ENCODE results near the gene EIF6. TPM values are rescaled to one million over a fixed set of nuclear protein-coding genes. Genes with fewer than 3 reads are reported as not detected.
A peak's percentile ranks its signal among the peaks of the same experiment; 100 is the strongest.

The EIF6 gene
- polyA plus RNA-seq, 4 donors, result 140 to 182 (median 148) TPM

DNA sequence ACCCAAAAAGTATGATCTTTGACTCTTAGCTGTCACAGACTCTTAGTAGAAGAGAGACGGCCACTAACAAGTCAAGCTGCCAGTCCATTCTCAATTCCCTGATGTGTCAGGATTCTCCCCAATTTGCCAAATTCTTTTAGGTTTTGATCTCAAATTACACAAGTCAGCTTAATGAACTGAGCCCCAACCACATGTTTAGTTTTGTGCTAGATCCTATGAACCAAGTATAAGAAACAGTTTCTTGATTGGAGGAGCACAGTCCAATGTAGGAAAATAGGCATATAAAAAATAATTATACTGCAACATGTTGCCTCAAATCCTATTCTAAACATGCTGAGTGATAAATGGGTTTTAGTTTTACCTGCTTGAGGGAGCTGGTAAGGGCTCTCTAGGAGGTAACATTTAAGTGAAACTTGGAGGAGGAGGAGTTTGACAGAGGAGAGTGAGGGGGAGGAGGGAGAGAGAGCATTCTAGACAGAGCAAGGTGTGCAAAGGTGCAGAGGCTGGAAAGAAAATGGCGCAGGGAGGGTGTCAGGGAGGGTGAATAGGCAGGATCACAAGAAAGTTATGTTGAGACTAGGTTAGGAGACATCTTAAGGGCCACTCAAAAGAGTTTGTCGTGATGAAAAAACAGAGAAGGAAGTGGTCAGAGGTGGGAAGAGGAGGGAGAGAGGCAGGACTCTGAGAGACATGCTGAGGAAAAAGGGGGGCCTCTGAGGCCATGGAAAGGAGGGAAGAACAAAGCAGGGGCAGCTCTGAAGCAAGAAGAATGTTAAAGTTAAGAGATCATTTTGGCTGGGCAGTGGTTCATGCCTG lies 30.5 kb upstream of the EIF6 start:
- DNase-seq (ENCODE audit: low read depth in 4 of 4, low spot score in 2 of 4), result no peak

- DNase-seq (ENCODE audit: low read depth in 4 of 4, low spot score in 2 of 4), result no peak
Observed at GRCh38 chr20:35312318-35312717, 27.7 kb upstream of the EIF6 start.

GRCh38 chr20:35311822-35312221 lies 27.2 kb upstream of the EIF6 start:
- no peak for DNase-seq (ENCODE audit: low read depth in 4 of 4, low spot score in 2 of 4)

DNA sequence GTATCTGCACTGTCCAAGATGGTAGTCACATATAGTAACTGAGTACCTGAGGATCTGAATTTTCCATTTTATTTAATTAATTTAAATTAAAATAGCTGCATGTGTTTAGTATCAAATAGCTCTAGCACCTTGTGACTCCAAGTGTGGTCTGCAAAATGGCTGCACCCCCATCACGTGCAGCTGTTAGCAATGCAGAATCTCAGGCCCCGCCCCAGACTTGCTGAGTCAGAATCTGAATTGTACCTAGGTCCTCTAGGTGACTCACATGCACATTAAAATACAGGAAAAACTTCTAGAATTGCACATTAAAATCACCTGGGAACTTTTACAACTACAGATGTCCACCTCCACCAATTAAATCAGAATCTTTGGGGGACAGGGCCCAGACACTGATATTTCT lies 26.8 kb upstream of the EIF6 start:
- DNase-seq (ENCODE audit: low read depth in 4 of 4, low spot score in 2 of 4), result no peak

DNA sequence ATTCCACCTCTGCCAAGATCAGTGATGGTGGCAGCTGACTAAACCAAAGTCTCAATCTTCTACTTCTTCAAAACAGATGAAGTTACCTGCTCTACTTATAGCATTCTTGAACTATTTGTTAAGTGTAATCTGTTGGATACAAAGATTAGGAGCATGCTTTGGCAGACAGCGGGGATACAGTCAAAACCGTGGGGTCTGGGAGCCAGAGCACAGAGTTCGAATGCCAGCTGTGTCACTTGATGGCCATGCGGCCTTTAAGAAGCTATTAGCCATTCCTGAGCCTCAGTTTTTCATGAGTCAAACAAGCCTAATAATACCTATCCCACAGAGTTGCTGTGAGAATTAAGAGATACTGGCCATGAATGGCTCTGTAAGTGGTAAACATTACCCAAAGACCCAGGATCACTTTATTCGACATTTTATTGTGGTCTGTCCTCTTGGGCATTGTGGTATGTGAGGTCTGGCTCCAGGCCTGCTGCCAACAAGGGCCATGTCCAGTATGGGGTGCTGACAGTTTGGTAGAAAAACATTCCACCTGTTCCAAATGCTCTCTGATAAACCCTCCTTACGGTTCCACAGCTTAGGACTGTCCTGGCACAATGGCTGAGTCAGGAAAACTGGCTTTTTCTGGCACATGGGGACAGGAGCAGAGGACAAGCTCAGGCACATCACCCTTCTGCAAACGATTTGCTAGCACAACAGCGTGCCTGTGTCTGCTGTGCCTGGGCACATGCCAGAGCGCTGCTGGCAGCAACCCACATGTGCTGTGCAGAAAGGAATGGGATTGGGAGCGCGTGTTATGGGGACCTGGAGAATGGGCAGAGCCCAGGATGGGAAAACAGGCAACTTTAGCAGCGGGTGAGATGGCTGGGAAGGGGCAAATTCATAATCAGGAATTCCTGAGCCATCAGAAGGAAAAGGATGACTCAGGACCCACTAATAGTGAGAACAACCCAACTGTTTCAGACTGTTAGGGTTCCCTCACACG lies 23.4 kb upstream of the EIF6 start:
- no peak for DNase-seq (ENCODE audit: low read depth in 4 of 4, low spot score in 2 of 4)

DNA sequence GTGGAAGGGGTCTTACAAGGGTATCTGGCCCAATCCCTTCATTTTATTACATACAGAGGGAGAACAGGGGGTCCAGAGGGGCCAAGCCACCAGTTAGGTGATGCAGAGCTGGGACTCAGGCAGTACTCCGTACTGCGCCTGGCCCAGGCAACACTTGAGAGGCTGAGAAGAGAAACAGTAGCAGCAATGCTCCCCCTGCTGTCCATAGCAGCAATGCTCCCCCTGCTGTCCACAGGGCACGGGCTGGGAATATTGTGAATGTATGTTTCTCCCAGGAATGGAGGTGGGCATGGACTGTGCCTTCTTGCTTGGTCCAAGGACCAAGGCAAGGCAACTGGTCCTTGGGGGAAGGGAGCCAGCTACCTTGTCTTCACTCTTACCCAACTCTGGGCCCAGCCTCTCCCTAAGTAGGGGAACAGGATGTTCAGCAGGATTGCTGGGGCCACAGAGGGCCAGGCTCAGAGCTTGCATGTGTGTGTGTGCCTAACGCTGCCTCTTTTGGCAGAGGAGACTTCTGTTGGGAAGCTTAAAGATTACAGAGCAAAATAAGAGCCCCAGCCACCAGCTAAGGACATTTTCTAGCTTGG lies 22.5 kb upstream of the EIF6 start:
- DNase-seq (ENCODE audit: low read depth in 4 of 4, low spot score in 2 of 4), result no peak

DNA sequence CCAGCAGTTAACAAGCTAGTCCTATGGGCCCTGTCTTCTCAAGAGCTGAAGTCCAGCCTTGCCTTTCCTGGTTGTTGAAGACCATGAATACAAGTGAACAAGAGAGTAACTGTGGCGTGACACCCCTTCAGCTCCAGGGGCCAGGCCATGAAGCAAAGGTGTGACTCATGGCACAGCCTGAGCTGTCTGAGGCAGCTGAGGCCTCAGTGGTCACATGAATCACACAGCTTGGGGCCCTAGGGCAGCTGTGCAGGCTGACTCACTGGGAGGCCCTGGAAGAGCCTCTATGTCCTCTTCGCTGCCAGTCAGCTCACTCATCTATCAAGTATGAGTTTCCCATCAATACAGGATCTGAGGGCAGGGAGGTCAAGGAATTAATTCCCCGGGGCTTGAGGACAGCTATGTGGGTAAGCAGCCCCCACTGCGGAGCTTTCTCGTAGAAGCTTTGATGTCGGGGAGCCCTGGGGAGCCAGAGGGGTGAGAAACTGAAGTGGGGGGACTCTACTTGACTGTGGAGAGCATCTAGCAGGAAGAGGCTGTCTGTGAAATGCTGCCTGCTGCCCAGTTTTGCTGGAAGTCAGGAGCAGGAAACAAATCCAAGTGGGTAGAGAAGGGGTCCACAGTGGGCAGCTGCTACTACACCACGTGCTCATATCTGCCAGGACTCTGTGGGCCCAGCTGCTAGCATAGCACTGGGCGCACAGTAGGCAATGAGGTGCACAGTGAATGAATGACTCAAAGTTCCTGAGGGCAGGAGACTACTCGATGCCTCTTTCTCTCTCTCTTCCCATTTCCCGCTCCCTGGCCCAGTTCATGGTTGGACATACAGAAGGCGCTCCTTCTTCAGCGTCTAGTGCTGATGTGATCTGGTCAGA lies 21.3 kb upstream of the EIF6 start:
- no peak for DNase-seq (ENCODE audit: low read depth in 4 of 4, low spot score in 2 of 4)

- no peak for DNase-seq (ENCODE audit: low read depth in 4 of 4, low spot score in 2 of 4)
Observed at GRCh38 chr20:35304956-35305355, 20.4 kb upstream of the EIF6 start.

GRCh38 chr20:35303735-35304491 lies 19.3 kb upstream of the EIF6 start:
- DNase-seq (ENCODE audit: low read depth in 4 of 4, low spot score in 2 of 4), result peak in 2 of 4 donors; percentile 65 to 78

- no peak for DNase-seq (ENCODE audit: low read depth in 4 of 4, low spot score in 2 of 4)
Observed at GRCh38 chr20:35303382-35303734, 18.8 kb upstream of the EIF6 start.

- DNase-seq (ENCODE audit: low read depth in 4 of 4, low spot score in 2 of 4), result no peak
Observed at GRCh38 chr20:35302421-35303335, 18.1 kb upstream of the EIF6 start.

DNA sequence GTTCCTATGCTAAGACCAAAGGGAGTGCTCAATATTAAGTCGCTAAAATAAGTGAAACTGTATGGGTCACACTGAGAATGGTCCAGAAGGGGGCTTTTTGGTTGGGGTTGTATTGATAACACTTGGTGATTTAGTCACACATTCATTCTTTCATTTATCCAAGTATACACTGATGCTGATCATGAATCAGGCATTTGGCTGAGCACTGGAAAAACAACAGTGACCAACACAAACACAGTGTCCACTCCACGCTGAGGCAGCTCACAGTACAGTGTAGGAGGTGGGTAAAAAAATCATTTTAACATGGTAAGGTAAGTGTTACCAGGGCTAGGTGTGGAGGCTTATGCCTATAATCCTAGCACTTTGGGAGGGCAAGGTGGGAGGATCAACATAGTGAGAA lies 16.9 kb upstream of the EIF6 start:
- no peak for DNase-seq (ENCODE audit: low read depth in 4 of 4, low spot score in 2 of 4)

DNA sequence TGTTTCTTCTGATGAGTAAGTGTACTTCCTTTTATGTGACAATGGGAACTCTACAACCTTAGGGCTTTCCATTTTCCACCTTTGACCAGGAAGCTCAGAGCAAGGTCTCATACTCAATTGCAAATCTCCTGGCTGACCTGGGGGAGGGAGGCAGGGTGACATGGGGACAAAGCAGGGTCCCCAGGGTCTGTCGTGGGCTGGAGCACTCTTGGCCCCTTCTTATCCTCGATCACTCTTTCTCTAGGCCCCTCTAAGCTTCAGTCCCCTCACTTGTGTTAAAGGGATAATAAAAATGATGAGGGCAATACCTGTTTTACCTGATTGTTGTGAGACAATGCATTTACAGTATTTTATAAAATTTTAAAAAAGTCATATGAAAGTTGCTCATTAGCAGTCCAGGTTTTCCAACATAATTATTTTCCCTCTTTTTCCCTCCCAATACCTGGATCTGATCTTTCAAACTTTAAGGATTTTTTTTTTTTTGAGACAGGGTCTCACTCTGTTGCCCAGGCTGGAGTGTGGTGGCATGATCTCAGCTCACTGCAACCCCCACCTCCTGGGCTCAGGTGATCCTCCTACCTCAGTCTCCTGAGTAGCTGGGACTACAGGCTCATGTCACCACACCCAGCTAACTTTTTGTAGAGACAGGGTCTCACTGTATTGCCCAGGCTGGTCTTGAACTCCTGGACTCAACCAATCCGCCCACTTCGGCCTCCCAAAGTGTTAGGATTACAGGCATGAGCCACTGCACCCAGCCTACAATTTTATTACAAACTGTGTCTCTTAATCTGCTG lies 16.1 kb upstream of the EIF6 start:
- no peak for DNase-seq (ENCODE audit: low read depth in 4 of 4, low spot score in 2 of 4)

DNA sequence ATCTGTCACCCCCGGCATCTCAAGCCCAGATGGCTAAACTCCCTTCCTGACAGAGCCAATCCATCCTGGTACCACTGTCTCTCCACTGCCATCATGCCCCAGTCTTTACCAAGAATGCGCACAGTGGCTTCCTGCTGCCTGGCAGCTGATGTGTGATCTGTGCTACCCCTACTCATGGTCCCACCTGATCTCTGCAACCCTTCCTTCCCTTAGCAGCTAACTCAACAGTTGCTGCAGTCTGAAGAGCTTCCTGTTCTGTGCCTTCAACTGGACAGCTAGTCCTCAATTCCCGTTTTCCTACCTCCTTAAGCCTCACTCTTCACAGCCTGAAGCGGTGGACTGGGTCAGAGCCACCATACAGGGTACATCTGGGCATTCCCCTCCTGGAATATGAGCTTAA lies 15.2 kb upstream of the EIF6 start:
- no peak for DNase-seq (ENCODE audit: low read depth in 4 of 4, low spot score in 2 of 4)

- DNase-seq (ENCODE audit: low read depth in 4 of 4, low spot score in 2 of 4), result no peak
Observed at GRCh38 chr20:35298264-35298663, 13.7 kb upstream of the EIF6 start.

DNA sequence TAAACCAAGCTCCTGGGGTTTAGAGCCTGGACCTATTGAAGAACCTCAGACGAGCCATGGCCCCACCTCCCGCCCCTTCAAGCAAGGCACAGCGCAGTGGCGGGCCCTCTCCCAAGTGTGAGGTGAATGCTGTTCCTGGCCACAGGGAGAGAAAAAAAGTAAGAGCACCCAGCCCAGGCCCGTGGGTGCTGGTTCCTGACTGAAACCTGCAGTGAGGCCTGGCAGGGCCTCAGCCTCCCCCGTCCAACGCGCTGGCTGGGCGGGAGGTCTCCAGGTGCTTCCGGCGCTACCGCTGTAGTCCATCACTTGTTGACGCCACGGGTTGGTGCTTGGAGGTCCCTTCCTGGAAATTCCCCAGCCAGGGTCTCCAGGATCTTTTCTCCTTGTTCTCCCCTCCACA lies 13.2 kb upstream of the EIF6 start:
- no peak for DNase-seq (ENCODE audit: low read depth in 4 of 4, low spot score in 2 of 4)

GRCh38 chr20:35297155-35297554 lies 12.6 kb upstream of the EIF6 start:
- no peak for DNase-seq (ENCODE audit: low read depth in 4 of 4, low spot score in 2 of 4)

GRCh38 chr20:35296101-35296554 lies 11.6 kb upstream of the EIF6 start:
- DNase-seq (ENCODE audit: low read depth in 4 of 4, low spot score in 2 of 4), result no peak
